NCI-H2081 treated with DMSO at 0.1 percent for 48 hours (cell line): ENCODE data around the gene NFIB.

Experiments used
- DNase-seq: peaks from one replicate; lab custom pipeline; 2025; lab: John Stamatoyannopoulos, UW

The NFIB gene

GRCh38 chr9:14072850-14073249 lies 241.1 kb downstream of the NFIB start:
- DNase-seq: no peak

DNA sequence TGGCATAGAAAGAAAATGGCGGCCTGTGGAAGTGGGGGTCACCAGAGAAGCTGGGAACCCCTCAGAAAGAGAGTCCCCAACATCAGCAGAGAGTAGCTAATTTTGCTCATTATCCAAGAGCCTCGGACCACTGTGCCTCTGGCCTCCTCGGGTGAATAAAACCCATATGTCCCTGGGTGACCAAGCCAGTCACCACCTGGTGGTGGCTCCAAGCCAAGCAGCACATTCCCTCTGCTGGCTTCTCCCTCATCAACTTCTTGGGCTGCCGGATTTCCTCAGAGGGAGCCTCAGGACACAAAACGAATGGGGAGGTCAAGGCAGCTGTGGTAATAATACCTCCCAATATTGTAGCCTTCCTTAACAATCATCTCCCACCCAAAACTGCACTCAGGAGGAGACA lies 242.5 kb downstream of the NFIB start:
- no peak for DNase-seq

GRCh38 chr9:14068690-14069089 lies 245.3 kb downstream of the NFIB start:
- no peak for DNase-seq

DNA sequence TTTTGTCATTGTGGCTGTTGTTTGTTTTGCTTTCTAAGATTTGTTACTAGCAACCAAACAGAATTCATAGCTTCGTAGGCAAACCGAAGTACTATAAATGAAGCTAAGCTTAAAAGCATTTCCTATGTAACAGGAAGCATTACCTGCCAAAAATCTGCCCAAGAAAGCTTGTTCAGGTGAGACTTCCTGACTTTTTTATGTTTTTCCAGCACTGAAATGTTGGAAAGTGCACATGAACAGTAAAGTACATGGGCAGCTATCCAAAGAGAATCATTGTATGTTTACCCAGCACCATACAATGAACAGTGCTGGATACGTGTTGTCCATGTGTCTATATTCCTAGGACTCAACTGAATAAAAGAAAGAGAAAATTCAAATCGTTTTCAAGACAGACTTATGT lies 247.1 kb downstream of the NFIB start:
- DNase-seq: peak; percentile 35

GRCh38 chr9:14066032-14066431 lies 247.9 kb downstream of the NFIB start:
- DNase-seq: no peak

GRCh38 chr9:14064940-14065339 lies 249.0 kb downstream of the NFIB start:
- DNase-seq: no peak

GRCh38 chr9:14063756-14064155 lies 250.2 kb downstream of the NFIB start:
- DNase-seq: no peak

GRCh38 chr9:14062586-14063221 lies 251.2 kb downstream of the NFIB start:
- DNase-seq: no peak

DNA sequence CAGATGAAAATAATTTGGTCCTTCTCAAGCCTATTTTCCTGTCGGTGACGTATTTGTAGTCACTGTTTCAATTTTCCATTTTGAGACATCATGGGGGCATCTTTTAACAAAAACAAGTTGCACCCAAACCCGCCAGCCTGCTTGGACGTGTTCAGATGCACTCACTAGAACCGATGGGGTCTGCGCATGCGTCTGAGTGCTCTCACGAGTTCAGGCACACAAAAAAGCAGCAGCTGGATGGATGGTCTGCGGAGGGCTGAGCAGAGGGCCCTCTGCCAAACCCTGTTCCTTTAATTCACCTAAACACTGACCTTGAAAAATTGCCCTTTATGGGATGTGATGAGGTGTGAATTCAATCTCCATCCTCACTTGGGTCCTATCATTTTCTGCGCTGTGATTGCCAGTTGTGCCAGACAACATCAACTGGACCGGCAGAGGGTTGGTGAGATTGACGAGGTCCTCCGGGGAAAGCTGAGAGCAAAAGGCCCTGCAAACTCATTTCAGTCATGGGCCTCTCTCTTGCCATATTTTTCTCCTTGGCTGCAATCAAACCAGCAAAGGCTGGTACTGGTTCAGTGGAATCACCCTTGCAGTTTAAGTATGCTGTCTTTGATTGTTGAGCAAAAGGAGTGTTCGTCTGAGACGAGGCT lies 251.9 kb downstream of the NFIB start:
- no peak for DNase-seq

DNA sequence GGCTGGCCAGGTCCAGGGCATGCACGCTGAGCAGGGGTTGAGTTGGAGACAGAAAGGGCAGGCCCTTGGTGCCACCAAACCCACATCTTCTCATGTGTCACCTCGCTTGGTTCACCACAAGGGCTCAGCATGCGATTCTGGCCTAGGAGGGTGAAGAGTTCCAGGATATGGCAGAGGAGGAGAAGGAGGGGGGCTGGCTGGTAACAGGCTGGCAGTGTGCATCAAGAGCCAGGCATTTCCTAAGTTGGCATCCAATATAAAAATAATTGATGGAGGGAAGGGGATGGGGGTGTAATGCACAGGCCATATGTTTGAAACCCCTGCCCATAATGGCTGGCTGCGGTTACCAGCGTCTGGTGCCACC lies 255.6 kb downstream of the NFIB start:
- DNase-seq: no peak

DNA sequence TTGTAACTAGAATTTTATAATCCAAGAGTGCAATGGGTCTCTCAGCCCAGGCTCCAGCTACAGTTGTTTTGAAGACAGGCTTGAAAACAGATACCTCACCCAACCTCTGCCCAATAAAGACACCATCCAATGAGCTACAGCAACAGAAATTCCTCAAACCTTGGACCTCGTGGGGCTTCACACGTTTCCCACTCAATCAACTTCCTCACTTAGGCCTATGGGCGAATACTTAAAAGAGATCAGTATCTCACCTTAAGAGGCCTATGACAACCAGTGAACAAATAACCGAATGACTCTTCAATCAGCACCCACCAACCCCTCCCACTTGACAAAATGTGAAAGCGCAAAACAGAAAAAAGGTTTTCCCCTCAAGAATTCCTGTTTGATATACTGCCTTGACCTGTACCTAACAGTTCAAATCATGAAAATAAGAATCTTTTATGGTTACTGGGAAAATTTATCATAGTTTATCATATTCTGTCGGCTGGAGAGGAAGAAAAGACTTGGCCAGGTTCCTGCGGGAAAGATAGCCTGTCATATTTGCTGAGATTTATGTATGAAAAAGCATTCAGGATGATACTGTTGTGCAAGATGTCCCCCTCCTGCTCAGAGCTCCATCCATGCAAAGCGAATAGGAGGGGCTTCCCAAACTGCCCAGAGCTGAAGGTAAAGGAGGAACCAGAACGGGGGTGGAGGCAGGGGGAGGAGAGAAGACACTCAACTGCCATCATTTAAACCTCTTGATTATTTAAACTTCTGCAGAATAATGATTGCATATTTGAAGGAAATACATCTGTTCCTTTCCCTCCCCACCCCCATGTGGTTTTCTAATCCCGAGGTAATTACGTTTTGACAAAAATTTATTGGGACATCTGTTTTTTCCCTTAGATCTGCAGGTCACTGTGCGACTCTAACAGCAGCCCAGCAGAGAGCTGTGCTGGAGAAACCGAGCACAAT lies 256.3 kb downstream of the NFIB start:
- DNase-seq: no peak

- no peak for DNase-seq
Measured at GRCh38 chr9:14056316-14056861, 257.6 kb downstream of the NFIB start.

- no peak for DNase-seq
Measured at GRCh38 chr9:14054096-14054495, 259.8 kb downstream of the NFIB start.

GRCh38 chr9:14052359-14052758 lies 261.6 kb downstream of the NFIB start:
- DNase-seq: no peak

GRCh38 chr9:14051419-14051818 lies 262.5 kb downstream of the NFIB start:
- no peak for DNase-seq

- no peak for DNase-seq
Measured at GRCh38 chr9:14043483-14043882, 270.5 kb downstream of the NFIB start.

DNA sequence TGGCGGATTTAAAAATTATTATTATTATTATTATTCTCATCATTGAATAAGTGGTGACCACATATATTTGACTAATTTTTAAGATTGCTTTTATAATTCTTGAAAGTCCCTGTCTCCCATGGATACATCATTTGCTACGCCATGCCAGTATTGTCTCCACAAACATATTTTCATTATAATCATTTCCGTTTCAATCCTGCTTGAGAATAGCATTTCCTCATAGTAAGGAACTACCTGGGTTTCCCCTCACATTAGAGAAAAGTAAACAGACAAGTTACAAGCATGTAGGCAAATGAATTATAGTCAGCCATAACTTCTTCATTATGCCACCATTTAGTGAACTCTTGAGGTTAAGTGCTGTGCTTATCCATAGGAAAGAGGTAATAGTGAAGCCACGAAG lies 276.6 kb downstream of the NFIB start:
- no peak for DNase-seq

DNA sequence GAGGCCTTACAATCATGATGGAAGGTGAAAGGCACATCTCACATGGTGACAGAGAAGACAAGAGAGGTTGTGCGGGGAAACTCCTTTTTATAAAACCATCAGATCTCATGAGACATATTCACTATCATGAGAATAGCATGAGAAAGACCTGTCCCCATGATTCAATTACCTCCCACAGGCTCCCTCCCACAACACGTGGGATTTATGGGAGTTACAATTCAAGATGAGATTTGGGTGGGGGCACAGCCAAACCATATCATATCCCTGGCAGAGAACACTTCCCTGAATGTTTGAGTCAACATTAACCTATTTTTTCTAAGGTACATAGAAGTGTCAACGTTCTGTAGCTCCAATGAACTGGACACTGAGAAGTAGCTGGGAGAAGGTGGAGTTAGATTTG lies 280.9 kb downstream of the NFIB start:
- DNase-seq: no peak
